K562 (cell line): Measurements from ENCODE around the gene SLC24A3. TPM values are rescaled to one million over a fixed set of nuclear protein-coding genes. Genes with fewer than 3 reads are reported as not detected.

ENCODE experiments used
- ATAC-seq: fragments of 200-7000 bp; cut with Tn5 transposase; 3 replicates; pipeline ENCODE4 v1.9.1; 2020; ENCODE audit warnings: moderate library complexity
- BruUV-seq: library from RNA; stranded (reverse); fragments of 400-500 nt; replicated peaks from 2 replicates; lab custom pipeline; 2021; lab: Mats Ljungman, UMichigan
- CTCF ChIA-PET: fragments of 300-600 bp; formaldehyde crosslinking; extraction: SDS; loops from one replicate; lab custom pipeline; 2021; ENCODE audit warnings: low intra/inter-chr PET ratio; lab: Yijun Ruan, JAX
- POLR2A ChIA-PET: fragments of 300-600, 350-650 bp; sonication (Branson Sonifier 250); formaldehyde crosslinking; extraction: SDS; loops from one replicate; lab custom pipeline; 2021; ENCODE audit warnings: antibody characterized with exemption, inconsistent platforms; lab: Yijun Ruan, JAX
- DNase-seq, 4 experiments: peaks; one replicate each; pipeline versions ENCODE4 v3.0.0 to v3.0.0-alpha.2; 2011 to 2018; ENCODE audit warnings: low spot score in 3 of 4, mixed read lengths in 3 of 4; ENCODE audit errors: extremely low read depth in 1 of 4
- FAIRE-seq: peaks from 2 replicates; lab custom pipeline; 2011; peaks lifted over from hg19 to GRCh38; lab: Jason Lieb, UNC
- H2AFZ ChIP-seq: 2 replicates; pipeline ENCODE4 v1.6.0; 2011; ENCODE audit warnings: low read depth, low read length, control low read depth, inconsistent platforms
- H3K27ac ChIP-seq: fragments of 200-600 bp; 3 replicates; pipeline ENCODE4 v1.8.0; 2011; ENCODE audit warnings: low read depth, mild to moderate bottlenecking, control low read depth, inconsistent platforms, low read length, moderate library complexity, mixed read lengths; ENCODE audit errors: extremely low read depth
- H3K27me3 ChIP-seq, 2 experiments: fragments of 300-600 bp in 1 of 2; 2 replicates in 1 of 2; 3 replicates in 1 of 2; pipeline versions ENCODE4 v1.6.0 to v1.8.0; 2011; ENCODE audit warnings: inconsistent platforms in 2 of 2, low read length in 2 of 2, mild to moderate bottlenecking in 1 of 2, mixed read lengths in 1 of 2, moderate library complexity in 1 of 2; ENCODE audit not compliant: control insufficient read depth in 2 of 2, insufficient read depth in 2 of 2
- H3K36me3 ChIP-seq: fragments of 300-600 bp; 3 replicates; pipeline ENCODE4 v1.8.0; 2011; ENCODE audit warnings: mild to moderate bottlenecking, low read length, inconsistent platforms; ENCODE audit not compliant: control insufficient read depth, insufficient read depth
- H3K4me1 ChIP-seq, 2 experiments: fragments of 200-600 bp in 1 of 2; replicated peaks in 1 of 2; 2 replicates in 1 of 2; 3 replicates in 1 of 2; pipeline versions ENCODE4 v1.5.1 to v1.8.0; 2011; ENCODE audit warnings: inconsistent platforms in 2 of 2, low read length in 2 of 2, mild to moderate bottlenecking in 1 of 2, mixed read lengths in 1 of 2, moderate library complexity in 1 of 2; ENCODE audit not compliant: control insufficient read depth in 2 of 2, insufficient read depth in 2 of 2
- H3K4me2 ChIP-seq: 2 replicates; pipeline ENCODE4 v1.6.1; 2011; ENCODE audit warnings: low read length, control low read depth, inconsistent platforms, mixed read lengths; ENCODE audit not compliant: insufficient read depth
- H3K4me3 ChIP-seq: fragments of 200-600 bp; sonication (generic), shearing (Covaris generic); 2 replicates; pipeline ENCODE4 v1.5.1; 2016; ENCODE audit warnings: control low read depth, inconsistent platforms
- H3K79me2 ChIP-seq: fragments of 200-600 bp; 3 replicates; pipeline ENCODE4 v1.8.0; 2011; ENCODE audit warnings: low read length, inconsistent platforms; ENCODE audit not compliant: control insufficient read depth, insufficient read depth
- H3K9ac ChIP-seq, 2 experiments: 2 replicates each; pipeline versions ENCODE4 v1.6.0 to v1.6.1; 2011; ENCODE audit warnings: low read depth in 2 of 2, low read length in 2 of 2, control low read depth in 1 of 2, inconsistent platforms in 1 of 2, mild to moderate bottlenecking in 1 of 2, mixed read lengths in 1 of 2; ENCODE audit not compliant: insufficient read depth in 1 of 2
- H3K9me1 ChIP-seq: one replicate; pipeline ENCODE4 v1.6.0; 2011; ENCODE audit warnings: inconsistent platforms, mild to moderate bottlenecking, low read length, moderate library complexity; ENCODE audit not compliant: control insufficient read depth, insufficient read depth
- H3K9me3 ChIP-seq: replicated peaks from 2 replicates; pipeline ENCODE4 v1.5.1; 2011; ENCODE audit warnings: low read depth, low read length, inconsistent platforms; ENCODE audit not compliant: control insufficient read depth, insufficient read depth
- H4K20me1 ChIP-seq: replicated peaks from 2 replicates; pipeline ENCODE4 v1.6.1; 2011; ENCODE audit warnings: low read length, inconsistent platforms, mixed read lengths; ENCODE audit not compliant: control insufficient read depth, insufficient read depth
- IRF2 ChIP-seq: sonication (generic); formaldehyde crosslinking; IDR thresholded peaks from 2 replicates; pipeline ENCODE4 v1.8.1; 2022; ENCODE audit warnings: mild to moderate bottlenecking, missing genetic modification reagents
- KAT7 ChIP-seq: sonication (generic); formaldehyde crosslinking; IDR thresholded peaks from 2 replicates; pipeline ENCODE4 v1.8.0; 2022; ENCODE audit warnings: missing genetic modification reagents, mild to moderate bottlenecking, borderline replicate concordance
- POU5F1 ChIP-seq: fragments of 150-350 bp; IDR thresholded peaks from 2 replicates; pipeline ENCODE4 v1.6.1; 2014; ENCODE audit warnings: borderline replicate concordance, low read length, low read depth, mild to moderate bottlenecking; ENCODE audit not compliant: partially characterized antibody
- TAF9B ChIP-seq: fragments of 450-650 bp; IDR thresholded peaks from 2 replicates; pipeline ENCODE4 v1.6.1; 2018; ENCODE audit warnings: mild to moderate bottlenecking; ENCODE audit not compliant: partially characterized antibody
- ZNF57 ChIP-seq: fragments of 450-650 bp; formaldehyde crosslinking; IDR thresholded peaks from 2 replicates; pipeline ENCODE4 v1.4.0; 2020; ENCODE audit warnings: mild to moderate bottlenecking, moderate library complexity
- WGBS: fragments of 100-300 bp; shearing (Covaris generic); methylation state at CpG from one replicate; pipeline ENCODE4 v1.1.6; 2016; ENCODE audit warnings: low coverage, mixed read lengths; ENCODE audit not compliant: insufficient coverage; ENCODE audit errors: missing lambda C conversion rate; 5-methylcytosine and 5-hydroxymethylcytosine counted together
- in situ Hi-C: fragments of 300-500 bp; cut with MboI; formaldehyde crosslinking; loops from 4 replicates; pipeline ENCODE4 v1.15.0; 2018; ENCODE audit warnings: inconsistent platforms, mixed read lengths
- intact Hi-C: fragments of 100-400 bp; cut with micrococcal nuclease; formaldehyde crosslinking; loops from 2 replicates; pipeline ENCODE4 v1.14.2; 2022
- polyA plus RNA-seq, 8 experiments: library from polyadenylated mRNA; depleted of rRNA in 4 of 8; stranded (reverse) in 5 of 8; unstranded in 3 of 8; fragments of >200 nt; fragmentation: Nextera tagmentation in 2 of 8; fragmentation: Illumina TruSeq in 1 of 8; extraction: Ambion mirVana in 2 of 8; extraction: Trizol in 1 of 8; gene quantifications; 2 replicates each; pipeline versions ENCODE4 v1.2.1 to v1.2.3, GENCODE V29; 2011 to 2014; ENCODE audit warnings: inconsistent platforms in 1 of 8, missing spikeins in 1 of 8
- total RNA-seq, 7 experiments: library from RNA; depleted of rRNA in 6 of 7; stranded (reverse); fragments of >200 nt in 6 of 7; fragmentation: Illumina TruSeq in 2 of 7; extraction: Trizol in 2 of 7; gene quantifications; 2 replicates each; pipeline versions ENCODE4 v1.2.1 to v1.2.3, GENCODE V29; 2011 to 2021; ENCODE audit warnings: low replicate concordance in 1 of 7
- TF ChIP-seq, protein P1 (sequence below), 3 experiments: fragments of 200-800 bp in 1 of 3; fragments of 250-450 bp in 1 of 3; fragments of 450-650 bp in 1 of 3; sonication (Bioruptor Pico) in 1 of 3; sonication (Bioruptor generic) in 1 of 3; formaldehyde crosslinking in 1 of 3; IDR thresholded peaks; 2 replicates each; pipeline versions ENCODE4 v1.6.1 to v1.8.0; 2016 to 2022; ENCODE audit warnings: mild to moderate bottlenecking in 2 of 3, missing genetic modification characterization in 2 of 3, missing compliant biosample characterization in 1 of 3, moderate library complexity in 1 of 3
- TF ChIP-seq, protein P2 (sequence below): fragments of 250-450 bp; sonication (Bioruptor Pico); IDR thresholded peaks from 2 replicates; pipeline ENCODE4 v1.5.0; 2021; ENCODE audit warnings: mild to moderate bottlenecking, borderline replicate concordance

Gene SLC24A3
- total and polyA plus RNA-seq, 9 of the 15 experiments (the other 6 are each of a cell fraction or from before 2014, with no cell fraction given) = not detected

DNA sequence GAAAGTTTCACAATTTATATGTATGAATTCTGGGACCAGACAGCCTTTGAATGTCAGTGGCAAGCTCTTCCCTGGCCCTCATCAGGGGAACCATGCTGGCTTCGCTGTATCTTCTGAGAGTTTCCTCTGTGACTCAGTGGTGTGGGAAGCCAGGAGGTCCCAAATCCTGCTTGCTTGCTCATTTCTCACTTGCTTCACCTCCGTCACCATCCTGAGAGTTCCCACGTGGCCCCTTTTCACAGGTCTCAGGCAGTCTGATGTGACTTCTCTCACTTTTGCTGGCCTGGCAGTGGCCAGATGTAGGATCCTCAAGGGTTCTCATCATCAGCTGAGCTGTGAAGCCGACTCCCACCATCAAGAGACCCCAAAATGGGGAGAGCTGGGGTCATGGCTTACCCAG, 517.2 kb downstream of the SLC24A3 start (continued):
- TF ChIP-seq, protein P1, sequence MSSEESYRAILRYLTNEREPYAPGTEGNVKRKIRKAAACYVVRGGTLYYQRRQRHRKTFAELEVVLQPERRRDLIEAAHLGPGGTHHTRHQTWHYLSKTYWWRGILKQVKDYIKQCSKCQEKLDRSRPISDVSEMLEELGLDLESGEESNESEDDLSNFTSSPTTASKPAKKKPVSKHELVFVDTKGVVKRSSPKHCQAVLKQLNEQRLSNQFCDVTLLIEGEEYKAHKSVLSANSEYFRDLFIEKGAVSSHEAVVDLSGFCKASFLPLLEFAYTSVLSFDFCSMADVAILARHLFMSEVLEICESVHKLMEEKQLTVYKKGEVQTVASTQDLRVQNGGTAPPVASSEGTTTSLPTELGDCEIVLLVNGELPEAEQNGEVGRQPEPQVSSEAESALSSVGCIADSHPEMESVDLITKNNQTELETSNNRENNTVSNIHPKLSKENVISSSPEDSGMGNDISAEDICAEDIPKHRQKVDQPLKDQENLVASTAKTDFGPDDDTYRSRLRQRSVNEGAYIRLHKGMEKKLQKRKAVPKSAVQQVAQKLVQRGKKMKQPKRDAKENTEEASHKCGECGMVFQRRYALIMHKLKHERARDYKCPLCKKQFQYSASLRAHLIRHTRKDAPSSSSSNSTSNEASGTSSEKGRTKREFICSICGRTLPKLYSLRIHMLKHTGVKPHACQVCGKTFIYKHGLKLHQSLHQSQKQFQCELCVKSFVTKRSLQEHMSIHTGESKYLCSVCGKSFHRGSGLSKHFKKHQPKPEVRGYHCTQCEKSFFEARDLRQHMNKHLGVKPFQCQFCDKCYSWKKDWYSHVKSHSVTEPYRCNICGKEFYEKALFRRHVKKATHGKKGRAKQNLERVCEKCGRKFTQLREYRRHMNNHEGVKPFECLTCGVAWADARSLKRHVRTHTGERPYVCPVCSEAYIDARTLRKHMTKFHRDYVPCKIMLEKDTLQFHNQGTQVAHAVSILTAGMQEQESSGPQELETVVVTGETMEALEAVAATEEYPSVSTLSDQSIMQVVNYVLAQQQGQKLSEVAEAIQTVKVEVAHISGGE (CRISPR knock-in tag; IDR thresholded peaks at IDR 0.05) = no peak
- TF ChIP-seq IRF2 (CRISPR knock-in tag) (no peak), TAF9B (no peak), KAT7 (CRISPR knock-in tag) (no peak)
- TF ChIP-seq, all 486 proteins: peak for 0

DNA sequence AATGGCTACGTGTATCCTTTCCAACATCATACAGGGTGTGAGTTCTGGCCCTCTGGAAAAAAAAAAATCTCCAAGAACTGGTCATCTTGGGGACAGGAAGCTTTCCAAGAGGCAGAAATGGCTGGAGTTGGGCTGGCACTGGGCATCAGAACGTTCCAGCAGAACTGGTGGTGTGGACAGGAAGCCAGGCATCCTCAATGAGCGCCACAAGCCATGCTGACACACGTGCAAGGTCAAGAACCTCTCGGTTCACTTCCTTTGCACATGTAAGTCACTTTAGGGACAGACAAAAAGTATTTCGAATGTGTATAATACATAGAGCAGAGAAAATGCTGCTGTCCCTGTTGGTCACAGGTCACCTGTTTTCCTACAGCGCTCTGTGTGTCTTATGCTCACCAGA, 518.3 kb downstream of the SLC24A3 start:
- Histone ChIP-seq H3K27me3 (no peaks in the 10 kb centered on the region; a peak in 1 of 5 replicates), H3K4me3 (no peak overlapping the region), H3K36me3 (no peaks in the 10 kb centered on the region), H3K79me2 (no peaks in the 10 kb centered on the region), H3K9me1 (no peaks in the 10 kb centered on the region), H4K20me1 (no peaks in the 10 kb centered on the region), H3K27ac (no peak overlapping the region), H3K4me1 (no peaks in the 10 kb centered on the region), H2AFZ (no peak overlapping the region), H3K9me3 (no peaks in the 10 kb centered on the region), H3K9ac (no peak overlapping the region), H3K4me2 (no peak overlapping the region)
- POLR2A ChIA-PET = no interaction called here
- TF ChIP-seq ZNF57 (no peak), POU5F1 (no peak)
- TF ChIP-seq, protein P2, sequence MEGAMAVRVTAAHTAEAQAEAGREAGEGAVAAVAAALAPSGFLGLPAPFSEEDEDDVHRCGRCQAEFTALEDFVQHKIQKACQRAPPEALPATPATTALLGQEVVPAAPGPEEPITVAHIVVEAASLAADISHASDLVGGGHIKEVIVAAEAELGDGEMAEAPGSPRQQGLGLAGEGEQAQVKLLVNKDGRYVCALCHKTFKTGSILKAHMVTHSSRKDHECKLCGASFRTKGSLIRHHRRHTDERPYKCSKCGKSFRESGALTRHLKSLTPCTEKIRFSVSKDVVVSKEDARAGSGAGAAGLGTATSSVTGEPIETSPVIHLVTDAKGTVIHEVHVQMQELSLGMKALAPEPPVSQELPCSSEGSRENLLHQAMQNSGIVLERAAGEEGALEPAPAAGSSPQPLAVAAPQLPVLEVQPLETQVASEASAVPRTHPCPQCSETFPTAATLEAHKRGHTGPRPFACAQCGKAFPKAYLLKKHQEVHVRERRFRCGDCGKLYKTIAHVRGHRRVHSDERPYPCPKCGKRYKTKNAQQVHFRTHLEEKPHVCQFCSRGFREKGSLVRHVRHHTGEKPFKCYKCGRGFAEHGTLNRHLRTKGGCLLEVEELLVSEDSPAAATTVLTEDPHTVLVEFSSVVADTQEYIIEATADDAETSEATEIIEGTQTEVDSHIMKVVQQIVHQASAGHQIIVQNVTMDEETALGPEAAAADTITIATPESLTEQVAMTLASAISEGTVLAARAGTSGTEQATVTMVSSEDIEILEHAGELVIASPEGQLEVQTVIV = no peak
- DNase-seq = no peak
- FAIRE-seq = no peak
- WGBS = 0% methylated on average over 7 of the region's 7 CpGs
- intact Hi-C loops (no loop called here), in situ Hi-C loops (no loop called here)
- BruUV-seq = no TSS peak
- no peak for ATAC-seq
- CTCF ChIA-PET = no interaction called here
